Lower leg skin (tissue), 3 donors: ENCODE measurements around the gene RAD51B.

ENCODE experiments used
- CTCF ChIP-seq, 3 donors: fragments of 450-650 bp; IDR thresholded peaks; one replicate each; pipeline ENCODE4 v1.5.1; 2016; ENCODE audit warnings: antibody characterized with exemption in 3 of 3, mild to moderate bottlenecking in 3 of 3, moderate library complexity in 2 of 3
- POLR2A ChIP-seq, 2 donors: fragments of 450-650 bp; IDR thresholded peaks; one replicate each; pipeline ENCODE4 v1.6.1; 2016 to 2017; ENCODE audit warnings: antibody characterized with exemption in 2 of 2, mild to moderate bottlenecking in 1 of 2, moderate library complexity in 1 of 2

GRCh38 chr14:68580671-68581070, 761.1 kb downstream of the RAD51B start:
- TF ChIP-seq CTCF (IDR thresholded peaks at IDR 0.05) (no peak), POLR2A (IDR thresholded peaks at IDR 0.05) (no peak)
